GM19397 (cell line): ENCODE measurements around the gene FBXL19.
"Not testable (repeated sequence)": the region's sequence is repeated elsewhere in the genome, so short reads cannot be mapped to it uniquely, and the experiment has no call there.

ENCODE experiments used
- ATAC-seq: cut with Tn5 transposase; IDR thresholded peaks from one replicate; pipeline ENCODE4 v1.9.1; 2021; ENCODE audit warnings: mild to moderate bottlenecking, moderate library complexity; ENCODE audit not compliant: unreplicated experiment

Gene FBXL19, protein sequence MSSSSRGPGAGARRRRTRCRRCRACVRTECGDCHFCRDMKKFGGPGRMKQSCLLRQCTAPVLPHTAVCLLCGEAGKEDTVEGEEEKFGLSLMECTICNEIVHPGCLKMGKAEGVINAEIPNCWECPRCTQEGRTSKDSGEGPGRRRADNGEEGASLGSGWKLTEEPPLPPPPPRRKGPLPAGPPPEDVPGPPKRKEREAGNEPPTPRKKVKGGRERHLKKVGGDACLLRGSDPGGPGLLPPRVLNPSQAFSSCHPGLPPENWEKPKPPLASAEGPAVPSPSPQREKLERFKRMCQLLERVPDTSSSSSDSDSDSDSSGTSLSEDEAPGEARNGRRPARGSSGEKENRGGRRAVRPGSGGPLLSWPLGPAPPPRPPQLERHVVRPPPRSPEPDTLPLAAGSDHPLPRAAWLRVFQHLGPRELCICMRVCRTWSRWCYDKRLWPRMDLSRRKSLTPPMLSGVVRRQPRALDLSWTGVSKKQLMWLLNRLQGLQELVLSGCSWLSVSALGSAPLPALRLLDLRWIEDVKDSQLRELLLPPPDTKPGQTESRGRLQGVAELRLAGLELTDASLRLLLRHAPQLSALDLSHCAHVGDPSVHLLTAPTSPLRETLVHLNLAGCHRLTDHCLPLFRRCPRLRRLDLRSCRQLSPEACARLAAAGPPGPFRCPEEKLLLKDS

DNA sequence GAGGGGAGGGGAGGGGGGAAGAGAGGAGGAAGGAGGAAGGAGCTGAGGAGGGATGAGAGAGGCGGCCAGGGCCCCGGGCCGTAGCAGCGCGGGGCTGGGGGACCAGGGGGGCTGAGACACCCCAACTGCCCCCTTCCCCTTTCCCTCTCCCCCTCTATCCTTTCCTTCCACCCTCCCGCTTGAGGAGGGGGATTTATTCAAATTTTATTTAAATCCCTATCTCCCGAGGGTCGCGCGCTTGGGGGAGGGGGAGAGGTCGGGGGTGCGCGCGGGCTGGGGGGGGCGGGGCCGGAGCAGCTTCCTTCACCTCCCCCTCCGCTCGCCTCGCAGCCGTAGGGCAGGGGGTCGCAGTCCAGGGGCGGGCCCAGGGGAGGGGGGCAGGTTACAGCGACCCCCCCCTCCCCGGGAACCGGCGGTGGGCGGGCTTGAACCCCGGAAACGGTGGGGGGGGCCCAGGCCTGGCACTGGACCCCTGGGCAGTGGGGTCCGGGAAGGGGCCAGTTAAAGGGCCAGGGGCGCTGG, at the start of gene FBXL19:
TSS of gene FBXL19 (plus strand) at position 19 of the 522 bp plus-strand sequence. CDS start 2,183 bp downstream, outside the sequence.
- ATAC-seq = no peak

- ATAC-seq = no peak
Observed at GRCh38 chr16:30874244-30874820, 49.0 kb upstream of the FBXL19 start.

- ATAC-seq = peak; percentile 92
Observed at GRCh38 chr16:30874821-30875717, 48.3 kb upstream of the FBXL19 start.

- no peak for ATAC-seq
Observed at GRCh38 chr16:30875871-30876801, 47.2 kb upstream of the FBXL19 start.

GRCh38 chr16:30876867-30877266, 46.5 kb upstream of the FBXL19 start:
- ATAC-seq = no peak

GRCh38 chr16:30882429-30883310, 40.7 kb upstream of the FBXL19 start:
- no peak for ATAC-seq

DNA sequence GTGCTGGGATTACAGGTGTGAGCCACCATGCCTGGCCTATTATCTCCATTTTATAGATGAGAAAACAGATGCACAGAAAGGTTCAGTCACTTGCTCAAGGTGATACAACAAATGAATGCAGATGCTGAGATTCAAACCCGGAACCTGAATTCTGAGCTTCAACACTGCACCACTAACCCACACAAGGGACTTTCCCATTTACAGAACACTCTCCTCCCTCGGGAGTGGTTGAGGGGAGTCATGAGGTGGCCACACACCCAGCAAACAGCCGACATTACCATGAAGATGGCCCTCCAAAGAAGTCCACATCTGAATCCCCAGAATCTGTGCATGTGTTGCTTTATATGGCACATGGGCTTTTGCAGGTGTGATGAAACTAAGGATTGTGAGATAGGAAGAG, 38.6 kb upstream of the FBXL19 start:
- ATAC-seq = no peak

GRCh38 chr16:30885196-30885595, 38.2 kb upstream of the FBXL19 start:
- ATAC-seq = no peak

- no peak for ATAC-seq
Observed at GRCh38 chr16:30886145-30886544, 37.2 kb upstream of the FBXL19 start.

- ATAC-seq = no peak
Observed at GRCh38 chr16:30887927-30888326, 35.4 kb upstream of the FBXL19 start.

DNA sequence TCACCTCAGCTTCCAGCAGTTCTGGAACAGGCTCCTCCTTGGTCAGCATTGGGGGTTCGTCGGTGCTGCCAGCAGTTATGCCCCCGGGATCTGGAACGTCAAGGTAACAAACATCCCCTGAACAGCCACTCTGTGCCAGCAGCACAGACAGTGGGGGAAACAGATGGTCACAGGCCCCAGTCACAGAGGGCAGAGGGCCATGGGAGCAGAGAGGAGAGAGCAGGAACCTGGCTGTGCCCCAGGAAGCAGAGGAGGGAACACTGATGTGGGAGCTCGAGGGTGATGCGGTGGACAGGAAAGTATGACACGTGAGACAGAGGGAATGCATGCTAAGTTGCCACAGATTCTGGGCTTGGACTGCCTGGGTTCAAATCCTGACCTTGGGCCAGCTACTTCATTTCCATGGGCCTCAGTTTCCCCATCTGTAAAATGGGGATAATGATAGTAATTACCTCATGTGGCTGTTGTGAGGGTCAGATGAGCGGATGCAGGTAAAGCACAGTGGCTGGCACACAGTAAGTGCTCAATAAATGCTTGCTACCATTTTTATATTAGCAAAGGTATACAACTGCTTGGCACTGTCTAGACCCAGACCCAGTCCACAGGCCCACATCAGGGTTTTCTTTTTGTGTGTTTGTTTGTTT, 34.4 kb upstream of the FBXL19 start:
- ATAC-seq = no peak

DNA sequence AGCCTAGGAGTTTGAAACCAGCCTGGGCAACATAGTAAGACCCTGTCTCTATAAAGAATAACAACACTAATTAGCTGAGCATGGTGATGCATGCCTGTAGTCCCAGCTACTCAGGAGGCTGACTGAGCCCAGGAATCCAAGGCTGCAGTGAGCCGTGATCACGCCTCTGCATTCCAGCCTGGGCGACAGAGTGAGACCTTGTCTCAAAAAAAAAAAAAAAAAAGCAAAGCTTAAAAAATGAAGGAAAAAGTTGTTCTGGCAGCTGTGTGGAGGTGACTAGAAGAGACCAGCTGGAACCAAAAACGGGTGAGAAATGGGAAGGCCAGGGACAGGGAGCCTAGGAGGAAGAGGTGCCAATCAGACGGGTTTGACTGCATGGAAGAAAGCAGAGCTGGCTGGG, 33.7 kb upstream of the FBXL19 start:
- ATAC-seq = no peak

GRCh38 chr16:30891043-30891823, 32.1 kb upstream of the FBXL19 start:
- ATAC-seq = not testable (repeated sequence)

- ATAC-seq = no peak
Observed at GRCh38 chr16:30892670-30893416, 30.5 kb upstream of the FBXL19 start.

- peak; percentile 7 for ATAC-seq
Observed at GRCh38 chr16:30893417-30893743, 30.0 kb upstream of the FBXL19 start.

GRCh38 chr16:30893744-30894539, 29.4 kb upstream of the FBXL19 start, which contains the start of gene BCL7C:
Gene BCL7C, minus strand, starts transcription at chr16:30894077. Its CDS starts 133 bp downstream, at chr16:30893944.
- ATAC-seq = peak; percentile 80
